Fibroblast of pulmonary artery (primary cell): ENCODE results near the gene LYPD6B.

Experiments
- DNase-seq: peaks from one replicate; pipeline ENCODE4 v3.0.0-alpha.2; 2010; ENCODE audit warnings: low read depth
- H3K4me3 ChIP-seq: replicated peaks from 2 replicates; pipeline ENCODE4 v1.5.1; 2011; ENCODE audit warnings: low read depth, mild to moderate bottlenecking, control low read depth, low read length, moderate library complexity
- CTCF ChIP-seq: IDR thresholded peaks from 2 replicates; pipeline ENCODE4 v1.5.1; 2011; ENCODE audit warnings: mild to moderate bottlenecking, control low read depth, low read length, inconsistent platforms; ENCODE audit errors: missing control alignments

The LYPD6B gene

GRCh38 chr2:149205143-149205542 lies 166.6 kb downstream of the LYPD6B start:
- H3K4me3 ChIP-seq: no peak overlapping the region
- DNase-seq: no peak
- TF ChIP-seq CTCF: no peak

GRCh38 chr2:149213764-149214493 lies 175.4 kb downstream of the LYPD6B start:
- no peak for TF ChIP-seq CTCF
- DNase-seq: no peak
- no peak overlapping the region for H3K4me3 ChIP-seq

- no peak for DNase-seq
- no peak overlapping the region for H3K4me3 ChIP-seq
- no peak for TF ChIP-seq CTCF
Measured at GRCh38 chr2:149218497-149218896, 180.0 kb downstream of the LYPD6B start.

- no peak for DNase-seq
- no peak overlapping the region for H3K4me3 ChIP-seq
- no peak for TF ChIP-seq CTCF
Measured at GRCh38 chr2:149219856-149220255, 181.4 kb downstream of the LYPD6B start.

- DNase-seq: no peak
- no peak for TF ChIP-seq CTCF
- H3K4me3 ChIP-seq: no peak overlapping the region
Measured at GRCh38 chr2:149221002-149221401, 182.5 kb downstream of the LYPD6B start.

- TF ChIP-seq CTCF: no peak
- DNase-seq: no peak
- no peak overlapping the region for H3K4me3 ChIP-seq
Measured at GRCh38 chr2:149221898-149222297, 183.4 kb downstream of the LYPD6B start.

GRCh38 chr2:149223472-149224095 lies 185.1 kb downstream of the LYPD6B start:
- no peak for DNase-seq
- no peak overlapping the region for H3K4me3 ChIP-seq
- no peak for TF ChIP-seq CTCF
